CD14-positive monocyte (primary cell): ENCODE results near the gene DCC. TPM values are rescaled to one million over a fixed set of nuclear protein-coding genes. Genes with fewer than 3 reads are reported as not detected.

Experiments
- DNase-seq, 3 donors: peaks; one replicate each; pipeline ENCODE4 v3.0.0-alpha.2; 2011 to 2022
- H2AFZ ChIP-seq: 2 replicates; pipeline ENCODE4 v1.6.0; 2012; ENCODE audit warnings: mild to moderate bottlenecking, low read depth, low read length, inconsistent platforms; ENCODE audit not compliant: insufficient read depth, poor library complexity, severe bottlenecking
- H3K27ac ChIP-seq, 2 donors: 1 replicate in 1 of 2; 2 replicates in 1 of 2; pipeline ENCODE4 v1.5.1; 2012 to 2013; ENCODE audit warnings: low read length in 2 of 2, control low read depth in 1 of 2, inconsistent platforms in 1 of 2, low read depth in 1 of 2, mild to moderate bottlenecking in 1 of 2
- H3K27me3 ChIP-seq, 2 donors: one replicate each; pipeline versions ENCODE4 v1.6.0 to v1.6.1; 2011 to 2013; ENCODE audit warnings: low read length in 2 of 2; ENCODE audit not compliant: control insufficient read depth in 2 of 2, insufficient read depth in 2 of 2
- H3K36me3 ChIP-seq, 2 donors: replicated peaks in 1 of 2; 1 replicate in 1 of 2; 2 replicates in 1 of 2; pipeline versions ENCODE4 v1.5.1 to v1.6.1; 2012 to 2013; ENCODE audit warnings: low read length in 2 of 2, control low read depth in 1 of 2, inconsistent platforms in 1 of 2, mild to moderate bottlenecking in 1 of 2; ENCODE audit not compliant: insufficient read depth in 2 of 2, control insufficient read depth in 1 of 2
- H3K4me1 ChIP-seq, 2 donors: 1 replicate in 1 of 2; 2 replicates in 1 of 2; pipeline versions ENCODE4 v1.5.1 to v1.6.1; 2012 to 2013; ENCODE audit warnings: low read length in 2 of 2, control low read depth in 1 of 2, inconsistent platforms in 1 of 2, mild to moderate bottlenecking in 1 of 2, moderate library complexity in 1 of 2; ENCODE audit not compliant: insufficient read depth in 2 of 2, control insufficient read depth in 1 of 2
- H3K4me2 ChIP-seq: replicated peaks from 2 replicates; pipeline ENCODE3; 2012; ENCODE audit warnings: low read length, moderate library complexity, mild to moderate bottlenecking; ENCODE audit not compliant: poor library complexity, severe bottlenecking; ENCODE audit errors: extremely low read depth
- H3K4me3 ChIP-seq, 3 experiments: fragments of 200-600 bp in 1 of 3; sonication (generic) in 1 of 3; replicated peaks in 1 of 3; 1 replicate in 2 of 3; 2 replicates in 1 of 3; pipeline ENCODE4 v1.5.1; 2011 to 2013; ENCODE audit warnings: low read length in 3 of 3, mild to moderate bottlenecking in 3 of 3, control low read depth in 2 of 3, low read depth in 2 of 3, inconsistent platforms in 1 of 3, moderate library complexity in 1 of 3
- H3K79me2 ChIP-seq: 2 replicates; pipeline ENCODE4 v1.6.0; 2012; ENCODE audit warnings: mild to moderate bottlenecking, control low read depth, inconsistent platforms, low read length, moderate library complexity; ENCODE audit not compliant: insufficient read depth
- H3K9ac ChIP-seq: 2 replicates; pipeline ENCODE4 v1.6.0; 2017; ENCODE audit warnings: low read length, mild to moderate bottlenecking; ENCODE audit not compliant: insufficient read depth, poor library complexity, severe bottlenecking
- H3K9me3 ChIP-seq, 2 donors: replicated peaks in 1 of 2; 1 replicate in 1 of 2; 2 replicates in 1 of 2; pipeline versions ENCODE4 v1.5.1 to v1.6.1; 2012 to 2013; ENCODE audit warnings: low read length in 2 of 2, control low read depth in 1 of 2; ENCODE audit not compliant: control insufficient read depth in 1 of 2, insufficient read depth in 1 of 2
- H4K20me1 ChIP-seq: 2 replicates; pipeline ENCODE4 v1.6.0; 2012; ENCODE audit warnings: mild to moderate bottlenecking, low read length, control low read depth, moderate library complexity; ENCODE audit not compliant: insufficient read depth
- H3K27ac Mint-ChIP-seq, 7 donors: one replicate each; pipeline ENCODE4 v1.8.0; 2020; ENCODE audit warnings: mild to moderate bottlenecking in 7 of 7, mixed read lengths in 7 of 7, moderate library complexity in 6 of 7, inconsistent platforms in 2 of 7
- H3K27me3 Mint-ChIP-seq, 3 donors: one replicate each; pipeline ENCODE4 v1.8.0; 2021 to 2022; ENCODE audit warnings: low read depth in 3 of 3, mild to moderate bottlenecking in 3 of 3, mixed read lengths in 3 of 3, moderate library complexity in 3 of 3, inconsistent platforms in 1 of 3
- H3K36me3 Mint-ChIP-seq, 2 donors: one replicate each; pipeline ENCODE4 v1.8.0; 2020; ENCODE audit warnings: mixed read lengths in 2 of 2, inconsistent platforms in 1 of 2, mild to moderate bottlenecking in 1 of 2
- H3K4me1 Mint-ChIP-seq: one replicate; pipeline ENCODE4 v1.8.0; 2020; ENCODE audit warnings: mild to moderate bottlenecking, mixed read lengths
- H3K4me3 Mint-ChIP-seq, 2 donors: one replicate each; pipeline ENCODE4 v1.8.0; 2020; ENCODE audit warnings: mild to moderate bottlenecking in 2 of 2, mixed read lengths in 2 of 2, moderate library complexity in 1 of 2
- H3K9me3 Mint-ChIP-seq, 7 donors: one replicate each; pipeline ENCODE4 v1.8.0; 2020 to 2022; ENCODE audit warnings: mixed read lengths in 7 of 7, mild to moderate bottlenecking in 6 of 7, moderate library complexity in 6 of 7, inconsistent platforms in 2 of 7
- WGBS: methylation state at CpG from one replicate; pipeline ENCODE4 v1.1.5; 2013; ENCODE audit warnings: missing lambda C conversion rate; ENCODE audit not compliant: insufficient coverage; 5-methylcytosine and 5-hydroxymethylcytosine counted together
- intact Hi-C, 2 donors: fragments of 100-400 bp; cut with micrococcal nuclease; formaldehyde crosslinking; loops; one replicate each; pipeline versions ENCODE4 v1.15.0 to v1.15.1; 2023
- polyA plus RNA-seq, 3 donors: library from polyadenylated mRNA; depleted of rRNA in 1 of 3; unstranded in 2 of 3; stranded (reverse) in 1 of 3; fragments of 300-500 nt in 2 of 3; fragments of >200 nt in 1 of 3; fragmentation: Illumina TruSeq in 2 of 3; gene quantifications; 1 replicate in 2 of 3; 2 replicates in 1 of 3; pipeline ENCODE4 v1.2.3, GENCODE V29; 2012 to 2021
- TF ChIP-seq, protein P1 (sequence below): fragments of 200-600 bp; IDR thresholded peaks from one replicate; pipeline ENCODE4 v1.8.0; 2022; ENCODE audit warnings: antibody characterized with exemption, mild to moderate bottlenecking

DCC gene
- polyA plus RNA-seq, 3 donors, result not detected

DNA sequence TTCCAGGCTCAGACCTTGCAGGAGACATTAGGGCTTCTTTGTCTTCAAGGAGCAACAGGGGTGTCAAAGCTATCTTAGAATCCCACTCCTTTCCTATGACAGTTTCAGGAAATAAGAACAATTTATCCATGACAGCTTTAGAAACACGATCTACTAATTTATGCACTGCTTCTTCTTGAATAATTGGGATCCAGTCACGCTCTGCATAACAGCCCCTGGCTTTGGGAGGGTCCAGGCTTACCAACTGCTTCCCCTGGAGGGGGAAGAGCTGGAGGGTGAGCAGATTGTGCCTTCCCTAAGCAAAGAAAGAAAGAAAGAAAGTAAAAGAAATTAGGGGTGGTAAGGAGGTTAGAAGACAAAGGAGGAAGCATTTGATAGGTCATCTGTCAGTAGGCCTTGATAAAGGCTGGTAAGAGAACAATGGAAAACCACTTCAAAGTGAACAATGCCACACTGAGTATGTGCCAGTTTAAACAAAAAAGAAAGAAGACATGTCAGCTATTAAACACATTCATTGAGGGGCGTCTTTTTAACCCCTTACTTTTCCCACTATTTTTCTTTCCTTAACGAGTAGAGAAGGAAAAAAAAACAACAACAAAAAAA is 327.6 kb downstream of the DCC start:
- H2AFZ ChIP-seq, result no peak overlapping the region
- TF ChIP-seq, protein P1, sequence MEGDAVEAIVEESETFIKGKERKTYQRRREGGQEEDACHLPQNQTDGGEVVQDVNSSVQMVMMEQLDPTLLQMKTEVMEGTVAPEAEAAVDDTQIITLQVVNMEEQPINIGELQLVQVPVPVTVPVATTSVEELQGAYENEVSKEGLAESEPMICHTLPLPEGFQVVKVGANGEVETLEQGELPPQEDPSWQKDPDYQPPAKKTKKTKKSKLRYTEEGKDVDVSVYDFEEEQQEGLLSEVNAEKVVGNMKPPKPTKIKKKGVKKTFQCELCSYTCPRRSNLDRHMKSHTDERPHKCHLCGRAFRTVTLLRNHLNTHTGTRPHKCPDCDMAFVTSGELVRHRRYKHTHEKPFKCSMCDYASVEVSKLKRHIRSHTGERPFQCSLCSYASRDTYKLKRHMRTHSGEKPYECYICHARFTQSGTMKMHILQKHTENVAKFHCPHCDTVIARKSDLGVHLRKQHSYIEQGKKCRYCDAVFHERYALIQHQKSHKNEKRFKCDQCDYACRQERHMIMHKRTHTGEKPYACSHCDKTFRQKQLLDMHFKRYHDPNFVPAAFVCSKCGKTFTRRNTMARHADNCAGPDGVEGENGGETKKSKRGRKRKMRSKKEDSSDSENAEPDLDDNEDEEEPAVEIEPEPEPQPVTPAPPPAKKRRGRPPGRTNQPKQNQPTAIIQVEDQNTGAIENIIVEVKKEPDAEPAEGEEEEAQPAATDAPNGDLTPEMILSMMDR, result no peak
- no peak overlapping the region for H3K9ac ChIP-seq
- no peaks in the 10 kb centered on the region for H3K4me1 Mint-ChIP-seq
- H3K27me3 Mint-ChIP-seq, result peaks cover 0 to 4% (median 2%) of the 10 kb centered on the region in 3 donors
- H3K27ac ChIP-seq, result no peak overlapping the region
- no peak overlapping the region for H3K4me3 Mint-ChIP-seq
- intact Hi-C loops, result no loop called here
- no CpG with 5 or more reads among the region's 4 CpGs for WGBS
- H3K36me3 Mint-ChIP-seq, result no peaks in the 10 kb centered on the region
- no peaks in the 10 kb centered on the region for H3K27me3 ChIP-seq
- no peak overlapping the region for H3K4me3 ChIP-seq
- H3K4me1 ChIP-seq, result no peaks in the 10 kb centered on the region
- no peaks in the 10 kb centered on the region for H3K9me3 ChIP-seq
- H4K20me1 ChIP-seq, result no peaks in the 10 kb centered on the region
- DNase-seq, result no peak
- no peak overlapping the region for H3K4me2 ChIP-seq
- no peak overlapping the region for H3K27ac Mint-ChIP-seq
- H3K79me2 ChIP-seq, result no peaks in the 10 kb centered on the region
- H3K9me3 Mint-ChIP-seq, result peaks cover 0 to 5% (median 0%) of the 10 kb centered on the region in 7 donors
- no peaks in the 10 kb centered on the region for H3K36me3 ChIP-seq

DNA sequence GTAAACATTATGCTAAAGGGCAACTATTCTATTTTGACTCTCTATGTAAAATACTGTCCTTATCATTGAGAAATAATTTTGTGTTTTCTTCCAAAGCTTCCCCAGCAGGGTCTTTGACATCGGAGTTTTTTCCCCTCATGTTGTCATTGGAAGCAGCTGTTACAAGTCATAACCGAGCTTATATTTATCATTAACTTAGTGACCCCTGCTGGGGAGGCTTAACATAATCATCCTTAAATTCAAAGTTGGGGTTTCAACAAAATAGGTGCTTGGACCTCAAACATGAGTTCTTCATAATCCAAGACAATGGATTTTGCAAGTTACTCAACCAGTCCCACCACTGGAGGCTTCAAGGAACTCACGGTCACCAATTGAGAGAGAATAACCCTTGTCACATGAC is 330.9 kb downstream of the DCC start:
- TF ChIP-seq, protein P1, result no peak
- Mint-ChIP-seq H3K36me3 (no peaks in the 10 kb centered on the region), H3K27me3 (peaks cover 0 to 4% (median 2%) of the 10 kb centered on the region in 3 donors), H3K4me3 (no peak overlapping the region), H3K27ac (no peak overlapping the region), H3K4me1 (no peaks in the 10 kb centered on the region), H3K9me3 (peaks cover 0 to 2% (median 0%) of the 10 kb centered on the region in 7 donors)
- no peaks in the 10 kb centered on the region for H3K27me3 ChIP-seq
- no peak overlapping the region for H3K27ac ChIP-seq
- no peaks in the 10 kb centered on the region for H3K79me2 ChIP-seq
- intact Hi-C loops, result no loop called here
- no peak for DNase-seq
- no peak overlapping the region for H3K4me3 ChIP-seq
- no peaks in the 10 kb centered on the region for H3K36me3 ChIP-seq
- H2AFZ ChIP-seq, result no peak overlapping the region
- no peak overlapping the region for H3K4me2 ChIP-seq
- no peaks in the 10 kb centered on the region for H4K20me1 ChIP-seq
- WGBS, result 60% methylated on average over 1 of the region's 3 CpGs
- H3K4me1 ChIP-seq, result no peaks in the 10 kb centered on the region
- no peak overlapping the region for H3K9ac ChIP-seq
- H3K9me3 ChIP-seq, result no peaks in the 10 kb centered on the region
